ENCODE measurements around the gene THADA. TPM values are rescaled to one million over a fixed set of nuclear protein-coding genes. Genes with fewer than 3 reads are reported as not detected.

Gene THADA
- total and polyA plus RNA-seq, 12 donors = 7.5 to 18.0 (median 15.2) TPM

- TF ChIP-seq, protein P1, sequence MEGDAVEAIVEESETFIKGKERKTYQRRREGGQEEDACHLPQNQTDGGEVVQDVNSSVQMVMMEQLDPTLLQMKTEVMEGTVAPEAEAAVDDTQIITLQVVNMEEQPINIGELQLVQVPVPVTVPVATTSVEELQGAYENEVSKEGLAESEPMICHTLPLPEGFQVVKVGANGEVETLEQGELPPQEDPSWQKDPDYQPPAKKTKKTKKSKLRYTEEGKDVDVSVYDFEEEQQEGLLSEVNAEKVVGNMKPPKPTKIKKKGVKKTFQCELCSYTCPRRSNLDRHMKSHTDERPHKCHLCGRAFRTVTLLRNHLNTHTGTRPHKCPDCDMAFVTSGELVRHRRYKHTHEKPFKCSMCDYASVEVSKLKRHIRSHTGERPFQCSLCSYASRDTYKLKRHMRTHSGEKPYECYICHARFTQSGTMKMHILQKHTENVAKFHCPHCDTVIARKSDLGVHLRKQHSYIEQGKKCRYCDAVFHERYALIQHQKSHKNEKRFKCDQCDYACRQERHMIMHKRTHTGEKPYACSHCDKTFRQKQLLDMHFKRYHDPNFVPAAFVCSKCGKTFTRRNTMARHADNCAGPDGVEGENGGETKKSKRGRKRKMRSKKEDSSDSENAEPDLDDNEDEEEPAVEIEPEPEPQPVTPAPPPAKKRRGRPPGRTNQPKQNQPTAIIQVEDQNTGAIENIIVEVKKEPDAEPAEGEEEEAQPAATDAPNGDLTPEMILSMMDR (IDR thresholded peaks at IDR 0.05) = no peak
- Histone ChIP-seq H3K27me3 (no peaks in the 10 kb centered on the region), H3K9me3 (peaks cover 0 to 9% (median 0%) of the 10 kb centered on the region in 11 donors), H3K4me1 (peaks cover 3 to 79% (median 29%) of the 10 kb centered on the region in 9 donors), H3K27ac (no peak overlapping the region), H3K36me3 (no peaks in the 10 kb centered on the region), H3K4me3 (no peak overlapping the region)
- ATAC-seq (no peak), DNase-seq (no peak)
- intact Hi-C loops (cut with DNase I) = no loop called here
- 91 to 94% methylated on average over 2 of the region's 2 CpGs for WGBS, 2 donors
These were observed 141.0 kb downstream of the THADA start for GRCh38 chr2:43454791-43455190.

- Histone ChIP-seq H3K27ac (peak overlapping the region in 1 of 10 donors; percentile 7), H3K36me3 (no peaks in the 10 kb centered on the region), H3K4me1 (peaks cover 3 to 78% (median 20%) of the 10 kb centered on the region in 9 donors), H3K4me3 (no peak overlapping the region), H3K27me3 (no peaks in the 10 kb centered on the region), H3K9me3 (peaks cover 0 to 9% (median 0%) of the 10 kb centered on the region in 11 donors)
- TF ChIP-seq, protein P1 (IDR thresholded peaks at IDR 0.05) = no peak
- DNase-seq (no peak), ATAC-seq (no peak)
- WGBS, 2 donors = 80 to 82% methylated on average over 6 of the region's 6 CpGs
- intact Hi-C loops (cut with DNase I) = no loop called here
These were observed 142.4 kb downstream of the THADA start for GRCh38 chr2:43453179-43454170.

GRCh38 chr2:43452318-43452731 lies 143.5 kb downstream of the THADA start:
- Histone ChIP-seq H3K4me3 (no peak overlapping the region), H3K9me3 (peaks cover 0 to 9% (median 0%) of the 10 kb centered on the region in 11 donors), H3K27me3 (no peaks in the 10 kb centered on the region), H3K36me3 (no peaks in the 10 kb centered on the region), H3K4me1 (peaks cover 0 to 71% (median 12%) of the 10 kb centered on the region in 9 donors), H3K27ac (no peak overlapping the region)
- TF ChIP-seq, protein P1 (IDR thresholded peaks at IDR 0.05) = no peak
- no peak for DNase-seq
- intact Hi-C loops (cut with DNase I) = no loop called here
- 93 to 97% methylated on average over 1 of the region's 1 CpG for WGBS, 2 donors
- ATAC-seq = no peak

DNA sequence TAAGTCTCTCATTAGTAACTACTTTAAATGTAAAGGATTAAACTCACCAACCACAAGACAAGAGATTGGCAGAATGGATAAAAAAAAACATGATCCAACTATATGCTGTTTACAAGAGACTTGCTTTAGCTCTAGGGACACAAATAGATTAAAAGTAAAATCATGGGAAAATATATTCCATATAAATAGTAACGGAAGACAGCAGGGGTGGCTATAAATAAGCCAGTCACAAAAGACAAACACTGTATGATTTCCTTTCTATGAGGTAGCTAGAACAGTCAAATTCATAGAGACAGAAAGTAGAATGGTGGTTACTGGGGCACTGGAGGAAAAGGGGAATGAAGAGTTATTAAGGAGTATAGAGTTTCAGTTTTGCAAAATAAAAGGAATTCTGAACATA lies 145.2 kb downstream of the THADA start:
- H3K36me3 ChIP-seq = peaks cover 0 to 4% (median 0%) of the 10 kb centered on the region in 9 donors
- peak in 3 of 8 donors; percentile 36 to 65 (median 48) for ATAC-seq
- intact Hi-C loops (cut with DNase I) = no loop called here
- H3K27ac ChIP-seq = peak overlapping the region in 2 of 10 donors; percentile 19 to 26
- H3K4me1 ChIP-seq = peaks cover 0 to 62% (median 7%) of the 10 kb centered on the region in 9 donors
- no peak for DNase-seq
- H3K9me3 ChIP-seq = peaks cover 0 to 9% (median 0%) of the 10 kb centered on the region in 11 donors
- no peaks in the 10 kb centered on the region for H3K27me3 ChIP-seq
- H3K4me3 ChIP-seq = no peak overlapping the region
- TF ChIP-seq, protein P1 (IDR thresholded peaks at IDR 0.05) = no peak
- 31 to 55% methylated on average over 1 of the region's 1 CpG for WGBS, 2 donors

Data from heart right ventricle (tissue), 16 donors.